T-helper 2 cell (primary cell): ENCODE measurements around the gene CLN5.
"Not testable (repeated sequence)": the region's sequence is repeated elsewhere in the genome, so short reads cannot be mapped to it uniquely, and the experiment has no call there.

Experiments used
- DNase-seq, 5 experiments: peaks; one replicate each; pipeline versions ENCODE4 v3.0.0 to v3.0.0-alpha.2; 2012 to 2022

Gene CLN5

GRCh38 chr13:76976490-76976889, 15.4 kb upstream of the CLN5 start:
- DNase-seq: peak in 3 of 5 experiments; percentile 9 to 73 (median 12)

DNA sequence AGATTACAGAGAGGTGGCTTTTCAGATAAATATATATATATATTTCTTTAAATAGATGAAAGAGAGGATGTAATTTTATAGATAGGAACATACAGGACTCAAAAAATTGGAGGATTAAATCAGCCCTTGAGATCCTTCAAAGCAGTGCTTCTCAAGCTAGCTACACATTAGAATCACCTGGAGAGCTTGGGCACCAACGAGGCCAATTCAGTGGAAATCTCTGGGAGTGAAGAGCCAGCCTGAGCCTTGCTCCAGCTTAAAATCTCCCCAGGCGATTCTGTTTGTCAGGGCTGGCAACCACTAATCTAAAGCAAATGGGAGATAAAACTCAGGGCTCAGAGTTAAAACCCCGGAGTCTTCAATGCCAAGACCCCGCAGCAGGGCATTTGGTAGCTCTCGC, 15.0 kb upstream of the CLN5 start:
- no peak for DNase-seq

DNA sequence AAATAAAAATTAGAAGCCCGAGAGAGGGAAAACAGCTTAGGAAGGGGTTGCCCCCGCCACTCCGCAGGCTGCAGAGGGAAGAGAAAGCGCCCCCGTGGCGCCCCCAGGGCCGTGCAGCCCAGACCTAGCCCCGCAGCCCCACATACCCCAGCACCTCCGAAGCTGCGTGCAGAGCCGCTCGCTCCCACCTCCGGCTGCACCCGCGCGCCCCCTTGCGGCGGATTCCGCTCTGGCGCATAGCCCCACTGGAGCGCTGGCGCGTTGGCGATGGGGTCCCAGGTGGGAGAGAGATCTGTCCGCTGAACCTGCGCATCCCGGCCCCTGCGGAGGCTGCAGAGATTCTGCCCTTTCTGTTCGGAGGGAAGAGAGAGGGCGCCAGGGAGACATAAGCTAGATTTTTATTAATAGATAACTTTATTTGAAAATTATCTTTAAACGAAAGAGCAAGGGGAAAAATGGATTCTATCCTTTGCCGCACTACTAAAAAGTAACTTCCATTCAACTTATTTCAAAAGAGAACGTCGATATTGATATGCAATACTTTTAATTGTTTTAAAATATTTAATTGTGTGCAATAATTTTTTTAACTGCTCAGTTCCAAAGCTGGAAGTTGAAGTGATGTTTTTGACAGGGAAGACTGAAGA, 11.7 kb upstream of the CLN5 start:
- DNase-seq: peak; percentile 69 to 87 (median 78)

- no peak for DNase-seq
These were observed 9.8 kb upstream of the CLN5 start for GRCh38 chr13:76982061-76982460.

- DNase-seq: no peak
These were observed 8.2 kb upstream of the CLN5 start for GRCh38 chr13:76983676-76984075.

DNA sequence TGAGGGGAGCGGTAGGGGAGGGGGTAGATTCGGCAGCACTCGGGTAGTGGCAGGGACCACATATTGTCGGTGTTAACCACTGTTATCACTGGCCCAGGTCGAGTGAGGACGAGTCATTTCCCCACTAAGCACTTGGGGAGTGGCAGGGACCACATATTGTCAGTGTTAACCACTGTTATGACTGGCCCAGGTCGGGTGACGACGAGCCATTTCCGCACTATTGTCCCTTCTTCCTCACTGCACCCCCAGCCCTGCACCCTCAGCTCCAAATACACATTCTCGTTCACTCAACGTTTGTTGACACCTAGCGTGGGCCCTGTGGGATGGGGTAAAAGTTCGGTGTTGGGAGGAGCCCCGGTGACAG, 467 bp upstream of the CLN5 start:
- peak; percentile 25 to 98 (median 62) for DNase-seq

GRCh38 chr13:76992548-76993001, 694 bp downstream of the CLN5 start:
- peak in 2 of 5 experiments; percentile 12 to 40 for DNase-seq

GRCh38 chr13:76993021-76993420, 1.1 kb downstream of the CLN5 start:
- DNase-seq: peak in 1 of 5 experiments; percentile 7

DNA sequence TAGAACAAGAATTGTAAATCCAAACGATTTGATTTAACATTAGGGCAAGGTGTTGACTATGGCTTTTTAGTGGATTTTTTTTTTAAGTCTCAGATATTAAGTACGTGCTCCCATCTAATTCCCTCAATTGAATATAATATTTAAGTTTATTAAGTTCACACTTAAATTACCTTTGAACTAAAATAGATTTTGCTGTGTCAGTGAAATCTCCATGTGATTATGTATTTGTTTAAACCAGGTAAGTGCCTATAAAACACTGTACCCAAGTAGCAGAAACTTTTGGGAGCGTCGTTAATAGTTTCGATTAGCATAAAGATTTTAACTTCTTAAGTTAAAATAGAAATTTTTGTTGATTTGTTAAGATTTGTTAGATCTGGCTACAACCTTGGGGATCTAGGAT, 1.6 kb downstream of the CLN5 start:
- no peak for DNase-seq

DNA sequence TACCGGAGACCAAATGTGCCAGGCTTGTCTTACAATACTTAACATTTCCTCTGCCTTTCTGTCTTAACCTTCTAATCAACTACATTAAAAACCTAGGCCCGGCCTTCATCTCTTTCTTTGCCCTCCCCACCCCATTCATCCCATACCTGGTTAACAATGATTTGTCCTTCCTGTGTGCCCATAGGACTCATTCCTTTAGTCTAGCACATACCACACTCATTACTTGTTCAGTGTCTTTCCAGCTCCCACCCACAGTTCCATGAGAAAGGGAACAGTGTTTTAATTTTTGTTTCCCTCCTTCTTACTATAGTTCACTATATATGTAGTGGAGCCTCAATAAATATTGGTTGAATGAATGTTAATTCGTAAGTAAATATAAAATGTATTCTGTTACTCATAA, 2.4 kb downstream of the CLN5 start:
- DNase-seq: no peak

DNA sequence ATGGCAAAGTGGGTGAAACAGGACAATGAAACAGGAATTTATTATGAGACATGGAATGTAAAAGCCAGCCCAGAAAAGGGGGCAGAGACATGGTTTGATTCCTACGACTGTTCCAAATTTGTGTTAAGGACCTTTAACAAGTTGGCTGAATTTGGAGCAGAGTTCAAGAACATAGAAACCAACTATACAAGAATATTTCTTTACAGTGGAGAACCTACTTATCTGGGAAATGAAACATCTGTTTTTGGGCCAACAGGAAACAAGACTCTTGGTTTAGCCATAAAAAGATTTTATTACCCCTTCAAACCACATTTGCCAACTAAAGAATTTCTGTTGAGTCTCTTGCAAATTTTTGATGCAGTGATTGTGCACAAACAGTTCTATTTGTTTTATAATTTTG, 8.6 kb downstream of the CLN5 start:
- no peak for DNase-seq

DNA sequence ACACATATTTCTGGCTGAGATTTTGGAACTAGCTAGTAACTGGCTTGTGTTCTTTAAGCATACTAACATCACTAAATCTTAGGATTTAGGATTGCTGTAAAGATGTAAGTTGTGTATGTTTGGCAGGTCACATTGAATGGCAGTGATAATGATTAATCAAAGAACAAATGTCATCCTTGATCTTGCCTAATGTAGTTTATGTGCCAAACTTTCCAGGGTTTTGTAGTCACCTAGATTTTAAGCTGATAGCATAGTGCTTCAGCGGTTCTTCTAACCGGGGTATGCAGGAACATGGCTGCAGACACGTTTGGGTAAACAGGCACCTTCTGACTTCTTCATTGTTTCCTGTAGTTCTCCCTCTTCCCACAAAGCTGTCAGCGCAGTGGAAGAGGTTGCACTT, 9.7 kb downstream of the CLN5 start:
- no peak for DNase-seq

- DNase-seq: no peak
These were observed 10.2 kb downstream of the CLN5 start for GRCh38 chr13:77001963-77002587.

- no peak for DNase-seq
These were observed 10.8 kb downstream of the CLN5 start for GRCh38 chr13:77002590-77003190.

GRCh38 chr13:77008337-77008736, 16.5 kb downstream of the CLN5 start:
- peak in 1 of 5 experiments; percentile 23 for DNase-seq

GRCh38 chr13:77009011-77009410, 17.1 kb downstream of the CLN5 start:
- DNase-seq: peak in 1 of 5 experiments; percentile 86

DNA sequence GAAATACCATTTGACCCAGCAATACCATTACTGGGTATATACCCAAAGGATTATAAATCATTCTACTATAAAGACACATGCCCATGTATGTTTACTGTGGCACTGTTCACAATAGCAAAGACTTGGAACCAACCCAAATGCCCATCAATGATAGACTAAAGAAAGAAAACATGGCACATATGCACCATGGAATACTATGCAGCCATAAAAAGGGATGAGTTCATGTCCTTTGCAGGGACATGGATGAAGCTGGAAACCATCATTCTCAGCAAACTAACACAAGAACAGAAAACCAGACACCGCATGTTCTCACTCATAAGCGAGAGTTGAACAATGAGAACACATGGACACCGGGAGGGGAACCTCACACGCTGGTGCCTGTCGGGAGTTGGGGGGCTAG, 17.8 kb downstream of the CLN5 start:
- DNase-seq: not testable (repeated sequence)

DNA sequence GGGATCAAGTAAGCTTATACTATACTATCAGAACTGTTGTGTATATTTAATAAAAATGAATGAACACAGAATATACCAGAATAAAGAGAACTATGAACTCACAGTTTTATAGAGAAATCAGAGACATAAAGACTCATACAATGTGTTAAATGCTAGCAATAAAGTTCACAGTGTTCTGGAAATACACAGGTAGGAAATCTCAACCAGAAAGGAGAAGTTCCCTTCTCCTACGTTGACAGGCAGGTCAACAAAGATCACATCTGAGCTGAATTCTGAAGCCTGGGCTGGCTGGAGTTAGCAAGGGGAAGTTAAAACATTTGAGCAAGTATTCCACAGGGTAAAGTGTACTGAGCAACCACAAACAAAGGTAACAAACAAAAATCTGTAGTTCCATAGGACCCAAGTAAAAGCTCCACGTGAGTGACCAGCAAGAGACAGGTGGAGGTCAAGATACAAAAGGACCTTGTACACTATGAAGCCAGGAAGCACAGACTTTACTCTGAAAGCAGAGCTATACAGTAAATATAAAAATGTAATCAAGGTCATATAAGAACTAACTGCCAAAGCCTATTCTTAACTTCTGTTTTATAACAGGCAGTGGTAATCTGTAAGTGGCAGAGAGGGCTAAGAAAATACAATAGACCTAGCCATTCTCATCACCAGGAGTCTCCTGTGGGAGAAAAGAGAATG, 22.1 kb downstream of the CLN5 start:
- no peak for DNase-seq

DNA sequence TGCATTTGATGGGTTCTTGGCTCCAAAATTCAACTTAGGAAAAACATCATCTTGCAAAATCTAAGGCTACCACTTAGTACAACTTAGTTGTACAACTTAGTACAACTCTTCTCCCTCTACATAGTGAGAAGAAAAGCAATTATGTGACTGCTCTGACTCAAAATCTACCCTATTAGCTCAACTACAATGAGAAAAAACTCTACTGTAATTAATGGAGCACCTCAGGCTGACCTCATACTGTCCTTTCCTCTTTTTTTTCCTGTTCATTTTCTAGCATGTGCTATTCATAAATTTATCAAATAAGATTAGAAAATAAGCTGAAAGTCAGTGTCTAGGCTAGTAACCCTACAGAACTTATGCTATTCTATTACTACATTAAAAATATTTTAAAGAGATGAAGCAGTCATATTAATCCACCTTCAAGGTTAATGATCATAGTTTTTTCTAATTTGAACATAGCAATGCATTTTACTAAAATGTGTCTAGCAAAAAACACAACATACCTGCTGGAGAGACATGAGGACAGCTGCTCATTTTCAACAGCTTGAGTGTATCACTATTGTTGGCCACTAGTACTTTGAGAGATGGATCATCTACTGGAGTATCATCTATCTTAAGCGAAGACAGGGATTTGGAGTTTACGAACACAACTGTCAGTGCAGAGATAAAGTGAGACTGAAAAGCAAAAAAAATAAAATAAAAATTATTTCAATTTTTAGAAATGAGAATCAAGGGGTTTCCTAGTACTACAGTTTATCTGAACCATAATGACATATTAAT, 23.2 kb downstream of the CLN5 start:
- DNase-seq: no peak

DNA sequence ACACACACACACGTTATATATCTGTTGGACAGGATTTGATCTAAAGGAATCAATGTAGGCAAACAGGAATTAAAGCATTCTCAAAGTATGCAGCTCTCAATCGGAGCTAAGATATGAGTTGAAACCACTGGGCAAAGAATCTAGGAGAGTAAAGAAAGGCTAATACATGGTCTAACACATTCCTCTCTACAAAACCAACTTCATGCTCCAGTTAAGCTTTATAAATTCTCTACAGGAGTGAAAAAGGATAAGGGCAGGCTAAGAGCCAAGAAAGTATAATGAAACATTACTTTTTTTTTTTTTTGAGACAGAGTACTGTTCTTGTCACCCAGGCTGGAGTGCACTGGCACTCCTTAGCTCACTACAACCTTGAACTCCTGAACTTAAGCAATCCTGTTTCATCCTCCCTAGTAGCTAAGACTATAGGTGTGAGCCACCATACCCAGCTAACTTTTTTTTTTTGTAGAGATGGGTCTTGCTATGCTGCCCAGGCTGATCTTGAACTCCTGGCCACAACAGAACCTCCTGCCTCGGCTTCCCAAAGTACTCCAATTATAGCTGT, 24.5 kb downstream of the CLN5 start:
- DNase-seq: no peak

- DNase-seq: no peak
These were observed 25.2 kb downstream of the CLN5 start for GRCh38 chr13:77016888-77017623.

GRCh38 chr13:77019756-77020155, 27.9 kb downstream of the CLN5 start:
- no peak for DNase-seq
